ENCODE results near the gene PLRG1. TPM values are rescaled to one million over a fixed set of nuclear protein-coding genes. Genes with fewer than 3 reads are reported as not detected.

Gene PLRG1
- total RNA-seq, 4 donors from 2014 or later: 35.6 to 45.7 (median 40.2) TPM

- H3K27ac ChIP-seq (replicated peaks in 1 of 4): no peak overlapping the region
- no peaks in the 10 kb centered on the region for H3K36me3 ChIP-seq
- 76% methylated on average over 4 of the region's 4 CpGs for WGBS
- no peak for DNase-seq (ENCODE audit: extremely low spot score)
- intact Hi-C loops (cut with DNase I): no loop called here
- H3K4me3 ChIP-seq: no peak overlapping the region
- TF ChIP-seq POLR2AphosphoS5 (IDR thresholded peaks at IDR 0.05): no peak
- TF ChIP-seq POLR2A (IDR thresholded peaks at IDR 0.05; ENCODE audit: low read depth): no peak
- TF ChIP-seq CTCF (IDR thresholded peaks at IDR 0.05): no peak
- no peak for TF ChIP-seq EP300 (IDR thresholded peaks at IDR 0.05)
- H3K9me3 ChIP-seq: no peaks in the 10 kb centered on the region
- peaks cover 16 to 24% (median 24%) of the 10 kb centered on the region in 4 donors for H3K4me1 ChIP-seq
- peaks cover 0 to 40% (median 18%) of the 10 kb centered on the region in 4 donors for H3K27me3 ChIP-seq
These were observed 63.1 kb downstream of the PLRG1 start for GRCh38 chr4:154487145-154487544.

GRCh38 chr4:154485127-154485773, 65.0 kb downstream of the PLRG1 start:
- TF ChIP-seq POLR2A (IDR thresholded peaks at IDR 0.05; ENCODE audit: low read depth) (no peak), CTCF (IDR thresholded peaks at IDR 0.05) (no peak), EP300 (IDR thresholded peaks at IDR 0.05) (no peak), POLR2AphosphoS5 (IDR thresholded peaks at IDR 0.05) (no peak)
- no peaks in the 10 kb centered on the region for H3K9me3 ChIP-seq
- no peak for DNase-seq (ENCODE audit: extremely low spot score)
- H3K27ac ChIP-seq (replicated peaks in 1 of 4): no peak overlapping the region
- H3K4me1 ChIP-seq: peaks cover 2 to 6% (median 5%) of the 10 kb centered on the region in 4 donors
- H3K36me3 ChIP-seq: no peaks in the 10 kb centered on the region
- peaks cover 0 to 22% (median 12%) of the 10 kb centered on the region in 4 donors for H3K27me3 ChIP-seq
- intact Hi-C loops (cut with DNase I): no loop called here
- no peak overlapping the region for H3K4me3 ChIP-seq
- 81% methylated on average over 4 of the region's 4 CpGs for WGBS

Small RNAs within 50 kb of the gene (small RNA-seq; reads per million reads assigned to genes)
- 0 reads per million in 3 donors for gene RNU6-1285P

Other genes starting within 250 kb of the PLRG1 start
- 1 to 10 TPM; 2.7 to 5.8 (median 3.2) TPM for gene DCHS2, start 58.6 kb downstream of the PLRG1 start, total RNA-seq
- not detected for gene FGB, start 12.6 kb upstream of the PLRG1 start, total RNA-seq
- not detected for gene FGA, start 40.3 kb upstream of the PLRG1 start, total RNA-seq
- gene FGG, start 62.3 kb upstream of the PLRG1 start, total RNA-seq: not detected
- under 1 TPM; 0.19 to 0.83 (median 0.39) TPM for gene LRAT, start 193.6 kb upstream of the PLRG1 start, total RNA-seq
- under 1 TPM in 1 of 4 donors, not detected in 3; 0.13 TPM for gene RBM46, start 230.9 kb upstream of the PLRG1 start, total RNA-seq

Data from esophagus muscularis mucosa (tissue), 4 donors.